Fibroblast of skin of abdomen (primary cell): ENCODE results near the gene ZNF800.

Experiments
- DNase-seq: peaks from one replicate; pipeline ENCODE4 v3.0.0-alpha.2; 2013

ZNF800 gene

GRCh38 chr7:127390186-127390816, 2.2 kb downstream of the ZNF800 start:
- DNase-seq, result no peak

GRCh38 chr7:127389321-127389720, 3.2 kb downstream of the ZNF800 start:
- no peak for DNase-seq

- DNase-seq, result no peak
These were observed 4.5 kb downstream of the ZNF800 start for GRCh38 chr7:127387974-127388373.

- peak; percentile 1 for DNase-seq
These were observed 9.2 kb downstream of the ZNF800 start for GRCh38 chr7:127383123-127383835.

GRCh38 chr7:127382301-127383085, 10.0 kb downstream of the ZNF800 start:
- DNase-seq, result no peak

GRCh38 chr7:127380479-127380878, 12.0 kb downstream of the ZNF800 start:
- no peak for DNase-seq

GRCh38 chr7:127379642-127380041, 12.9 kb downstream of the ZNF800 start:
- DNase-seq, result no peak

- no peak for DNase-seq
These were observed 14.0 kb downstream of the ZNF800 start for GRCh38 chr7:127378537-127378936.

- DNase-seq, result no peak
These were observed 15.1 kb downstream of the ZNF800 start for GRCh38 chr7:127377425-127377824.

GRCh38 chr7:127375631-127376030, 16.9 kb downstream of the ZNF800 start:
- no peak for DNase-seq

- DNase-seq, result no peak
These were observed 24.8 kb downstream of the ZNF800 start for GRCh38 chr7:127367679-127368078.

GRCh38 chr7:127366680-127367079, 25.8 kb downstream of the ZNF800 start:
- no peak for DNase-seq

GRCh38 chr7:127365957-127366315, 26.6 kb downstream of the ZNF800 start:
- DNase-seq, result no peak

GRCh38 chr7:127365164-127365956, 27.1 kb downstream of the ZNF800 start:
- no peak for DNase-seq

GRCh38 chr7:127362364-127363027, 30.0 kb downstream of the ZNF800 start:
- DNase-seq, result no peak

- DNase-seq, result no peak
These were observed 30.8 kb downstream of the ZNF800 start for GRCh38 chr7:127361736-127362135.

- no peak for DNase-seq
These were observed 33.5 kb downstream of the ZNF800 start for GRCh38 chr7:127359011-127359410.

GRCh38 chr7:127353897-127354296, 38.6 kb downstream of the ZNF800 start:
- DNase-seq, result no peak

- no peak for DNase-seq
These were observed 41.9 kb downstream of the ZNF800 start for GRCh38 chr7:127350586-127350985.

- no peak for DNase-seq
These were observed 42.6 kb downstream of the ZNF800 start for GRCh38 chr7:127349881-127350280.

GRCh38 chr7:127348247-127348631, 44.3 kb downstream of the ZNF800 start:
- DNase-seq, result no peak

GRCh38 chr7:127347567-127348246, 44.8 kb downstream of the ZNF800 start:
- DNase-seq, result peak; percentile 64
